AG10803 (cell line): ENCODE data around the gene RBM20.

Experiments
- DNase-seq: peaks from one replicate; pipeline ENCODE4 v3.0.0; 2010; ENCODE audit warnings: low read depth
- H3K4me3 ChIP-seq: 2 replicates; pipeline ENCODE4 v1.5.1; 2011; ENCODE audit warnings: mild to moderate bottlenecking, low read length, control low read depth
- CTCF ChIP-seq: conservative IDR thresholded peaks from 2 replicates; pipeline ENCODE4 v1.5.1; 2011; ENCODE audit warnings: mild to moderate bottlenecking, low read length, control low read depth, inconsistent platforms

The RBM20 gene

GRCh38 chr10:110709444-110709828 lies 65.3 kb downstream of the RBM20 start:
- no peak overlapping the region for H3K4me3 ChIP-seq
- DNase-seq, result no peak
- no peak for TF ChIP-seq CTCF

GRCh38 chr10:110709964-110710587 lies 65.9 kb downstream of the RBM20 start:
- no peak overlapping the region for H3K4me3 ChIP-seq
- TF ChIP-seq CTCF, result no peak
- DNase-seq, result no peak

GRCh38 chr10:110710621-110711020 lies 66.5 kb downstream of the RBM20 start:
- H3K4me3 ChIP-seq, result no peak overlapping the region
- no peak for DNase-seq
- no peak for TF ChIP-seq CTCF

GRCh38 chr10:110711382-110711781 lies 67.2 kb downstream of the RBM20 start:
- H3K4me3 ChIP-seq, result no peak overlapping the region
- no peak for DNase-seq
- no peak for TF ChIP-seq CTCF

- no peak overlapping the region for H3K4me3 ChIP-seq
- no peak for DNase-seq
- TF ChIP-seq CTCF, result no peak
Observed at GRCh38 chr10:110714356-110714755, 70.2 kb downstream of the RBM20 start.

GRCh38 chr10:110717781-110718589 lies 73.8 kb downstream of the RBM20 start:
- no peak overlapping the region for H3K4me3 ChIP-seq
- no peak for DNase-seq
- no peak for TF ChIP-seq CTCF
